Progenitor cell of endocrine pancreas (in vitro differentiated cells): Measurements from ENCODE around the gene CDH13. TPM values are rescaled to one million over a fixed set of nuclear protein-coding genes. Genes with fewer than 3 reads are reported as not detected.

Experiments
- DNase-seq: peaks from one replicate; pipeline ENCODE4 v3.0.0; 2021; ENCODE audit warnings: low spot score; ENCODE audit not compliant: unreplicated experiment
- H3K27ac Mint-ChIP-seq: 2 replicates; pipeline ENCODE4 v1.8.0; 2021; ENCODE audit warnings: mild to moderate bottlenecking, moderate library complexity, mixed read lengths
- H3K27me3 Mint-ChIP-seq: 2 replicates; pipeline ENCODE4 v1.8.0; 2021; ENCODE audit warnings: mixed read lengths
- H3K36me3 Mint-ChIP-seq: 2 replicates; pipeline ENCODE4 v1.8.0; 2022; ENCODE audit warnings: mixed read lengths; ENCODE audit not compliant: insufficient read depth
- H3K4me1 Mint-ChIP-seq: 2 replicates; pipeline ENCODE4 v1.8.0; 2021; ENCODE audit warnings: low read depth, mixed read lengths
- H3K4me3 Mint-ChIP-seq: 2 replicates; pipeline ENCODE4 v1.8.0; 2021; ENCODE audit warnings: low read depth, mild to moderate bottlenecking, moderate library complexity, mixed read lengths
- H3K9me3 Mint-ChIP-seq: 2 replicates; pipeline ENCODE4 v1.8.0; 2021; ENCODE audit warnings: low read depth, mixed read lengths
- total RNA-seq: library from RNA; stranded (reverse); gene quantifications from 2 replicates; pipeline ENCODE4 v1.2.1, GENCODE V29; 2021
- TF ChIP-seq, protein P1 (sequence below): fragments of 200-600 bp; sonication (generic); IDR thresholded peaks from one replicate; pipeline ENCODE4 v1.5.0; 2021; ENCODE audit warnings: antibody characterized with exemption, mild to moderate bottlenecking; ENCODE audit not compliant: unreplicated experiment

The CDH13 gene
- total RNA-seq, 1 donor from 2014 or later, result 0.38 TPM

GRCh38 chr16:83329441-83329840 is 702.7 kb downstream of the CDH13 start:
- Mint-ChIP-seq H3K4me1 (peaks cover 5% of the 10 kb centered on the region), H3K27ac (no peak overlapping the region), H3K27me3 (peaks cover 3% of the 10 kb centered on the region), H3K4me3 (no peak overlapping the region), H3K36me3 (no peaks in the 10 kb centered on the region), H3K9me3 (no peaks in the 10 kb centered on the region)
- TF ChIP-seq, protein P1, sequence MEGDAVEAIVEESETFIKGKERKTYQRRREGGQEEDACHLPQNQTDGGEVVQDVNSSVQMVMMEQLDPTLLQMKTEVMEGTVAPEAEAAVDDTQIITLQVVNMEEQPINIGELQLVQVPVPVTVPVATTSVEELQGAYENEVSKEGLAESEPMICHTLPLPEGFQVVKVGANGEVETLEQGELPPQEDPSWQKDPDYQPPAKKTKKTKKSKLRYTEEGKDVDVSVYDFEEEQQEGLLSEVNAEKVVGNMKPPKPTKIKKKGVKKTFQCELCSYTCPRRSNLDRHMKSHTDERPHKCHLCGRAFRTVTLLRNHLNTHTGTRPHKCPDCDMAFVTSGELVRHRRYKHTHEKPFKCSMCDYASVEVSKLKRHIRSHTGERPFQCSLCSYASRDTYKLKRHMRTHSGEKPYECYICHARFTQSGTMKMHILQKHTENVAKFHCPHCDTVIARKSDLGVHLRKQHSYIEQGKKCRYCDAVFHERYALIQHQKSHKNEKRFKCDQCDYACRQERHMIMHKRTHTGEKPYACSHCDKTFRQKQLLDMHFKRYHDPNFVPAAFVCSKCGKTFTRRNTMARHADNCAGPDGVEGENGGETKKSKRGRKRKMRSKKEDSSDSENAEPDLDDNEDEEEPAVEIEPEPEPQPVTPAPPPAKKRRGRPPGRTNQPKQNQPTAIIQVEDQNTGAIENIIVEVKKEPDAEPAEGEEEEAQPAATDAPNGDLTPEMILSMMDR, result no peak
- DNase-seq, result no peak

DNA sequence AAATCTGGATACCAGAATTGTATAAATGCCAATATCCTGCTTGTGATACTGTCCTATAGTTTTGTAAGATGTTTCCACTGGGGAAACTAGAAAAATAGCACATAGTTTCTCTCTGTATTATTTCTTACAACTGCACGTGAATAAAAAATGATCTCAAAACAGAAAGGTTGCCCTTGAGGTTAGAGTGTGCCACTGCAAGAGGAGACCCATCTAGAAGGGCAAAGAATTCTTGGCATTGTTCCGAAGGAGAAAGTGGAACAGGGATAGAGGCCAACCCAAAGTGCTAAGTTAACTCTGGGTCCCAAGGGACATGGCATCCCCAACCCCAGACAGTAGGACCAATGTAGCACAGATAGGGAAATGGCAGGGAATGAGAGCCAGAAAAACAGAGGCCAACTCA is 703.5 kb downstream of the CDH13 start:
- Mint-ChIP-seq H3K4me3 (no peak overlapping the region), H3K27me3 (peaks cover 3% of the 10 kb centered on the region), H3K36me3 (no peaks in the 10 kb centered on the region), H3K9me3 (no peaks in the 10 kb centered on the region), H3K4me1 (peaks cover 5% of the 10 kb centered on the region), H3K27ac (no peak overlapping the region)
- TF ChIP-seq, protein P1, result peak; percentile 34
- no peak for DNase-seq

GRCh38 chr16:83335076-83335475 is 708.3 kb downstream of the CDH13 start:
- H3K4me1 Mint-ChIP-seq, result peaks cover 5% of the 10 kb centered on the region
- TF ChIP-seq, protein P1, result no peak
- H3K27ac Mint-ChIP-seq, result no peak overlapping the region
- H3K4me3 Mint-ChIP-seq, result no peak overlapping the region
- no peaks in the 10 kb centered on the region for H3K27me3 Mint-ChIP-seq
- DNase-seq, result no peak
- no peaks in the 10 kb centered on the region for H3K36me3 Mint-ChIP-seq
- H3K9me3 Mint-ChIP-seq, result no peaks in the 10 kb centered on the region

GRCh38 chr16:83336603-83337002 is 709.8 kb downstream of the CDH13 start:
- Mint-ChIP-seq H3K27me3 (no peaks in the 10 kb centered on the region), H3K9me3 (no peaks in the 10 kb centered on the region), H3K36me3 (no peaks in the 10 kb centered on the region), H3K4me3 (no peak overlapping the region), H3K27ac (no peak overlapping the region), H3K4me1 (peaks cover 3% of the 10 kb centered on the region)
- DNase-seq, result no peak
- TF ChIP-seq, protein P1, result no peak

DNA sequence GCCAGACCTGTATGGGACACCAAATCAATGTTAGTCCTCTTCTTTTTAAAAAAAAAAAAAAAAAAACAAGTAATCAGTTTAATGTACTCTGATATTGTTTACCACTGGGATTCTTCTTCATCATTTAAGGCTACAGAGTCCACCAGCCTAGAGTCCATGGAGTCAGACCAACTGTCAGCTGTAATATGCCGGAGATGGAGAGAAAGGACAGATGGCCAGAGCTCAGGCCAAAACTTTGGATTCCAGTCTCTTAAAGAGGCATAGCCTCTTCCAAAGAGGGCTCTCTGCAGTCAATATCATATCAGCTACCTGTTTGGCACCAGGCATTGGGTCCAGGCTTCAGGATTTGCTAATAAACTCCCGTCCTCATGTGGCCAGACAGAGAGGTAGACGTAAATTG is 711.4 kb downstream of the CDH13 start:
- Mint-ChIP-seq H3K27me3 (no peaks in the 10 kb centered on the region), H3K9me3 (no peaks in the 10 kb centered on the region), H3K27ac (no peak overlapping the region), H3K36me3 (no peaks in the 10 kb centered on the region), H3K4me1 (peaks cover 3% of the 10 kb centered on the region), H3K4me3 (no peak overlapping the region)
- TF ChIP-seq, protein P1, result no peak
- no peak for DNase-seq
